HG03025 (cell line): ENCODE results near the gene CDC42EP4.

ENCODE experiments used
- ATAC-seq: cut with Tn5 transposase; IDR thresholded peaks from one replicate; pipeline ENCODE4 v1.9.1; 2021; ENCODE audit warnings: mild to moderate bottlenecking, moderate library complexity; ENCODE audit not compliant: unreplicated experiment, low FRiP score

CDC42EP4 gene, protein sequence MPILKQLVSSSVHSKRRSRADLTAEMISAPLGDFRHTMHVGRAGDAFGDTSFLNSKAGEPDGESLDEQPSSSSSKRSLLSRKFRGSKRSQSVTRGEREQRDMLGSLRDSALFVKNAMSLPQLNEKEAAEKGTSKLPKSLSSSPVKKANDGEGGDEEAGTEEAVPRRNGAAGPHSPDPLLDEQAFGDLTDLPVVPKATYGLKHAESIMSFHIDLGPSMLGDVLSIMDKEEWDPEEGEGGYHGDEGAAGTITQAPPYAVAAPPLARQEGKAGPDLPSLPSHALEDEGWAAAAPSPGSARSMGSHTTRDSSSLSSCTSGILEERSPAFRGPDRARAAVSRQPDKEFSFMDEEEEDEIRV

DNA sequence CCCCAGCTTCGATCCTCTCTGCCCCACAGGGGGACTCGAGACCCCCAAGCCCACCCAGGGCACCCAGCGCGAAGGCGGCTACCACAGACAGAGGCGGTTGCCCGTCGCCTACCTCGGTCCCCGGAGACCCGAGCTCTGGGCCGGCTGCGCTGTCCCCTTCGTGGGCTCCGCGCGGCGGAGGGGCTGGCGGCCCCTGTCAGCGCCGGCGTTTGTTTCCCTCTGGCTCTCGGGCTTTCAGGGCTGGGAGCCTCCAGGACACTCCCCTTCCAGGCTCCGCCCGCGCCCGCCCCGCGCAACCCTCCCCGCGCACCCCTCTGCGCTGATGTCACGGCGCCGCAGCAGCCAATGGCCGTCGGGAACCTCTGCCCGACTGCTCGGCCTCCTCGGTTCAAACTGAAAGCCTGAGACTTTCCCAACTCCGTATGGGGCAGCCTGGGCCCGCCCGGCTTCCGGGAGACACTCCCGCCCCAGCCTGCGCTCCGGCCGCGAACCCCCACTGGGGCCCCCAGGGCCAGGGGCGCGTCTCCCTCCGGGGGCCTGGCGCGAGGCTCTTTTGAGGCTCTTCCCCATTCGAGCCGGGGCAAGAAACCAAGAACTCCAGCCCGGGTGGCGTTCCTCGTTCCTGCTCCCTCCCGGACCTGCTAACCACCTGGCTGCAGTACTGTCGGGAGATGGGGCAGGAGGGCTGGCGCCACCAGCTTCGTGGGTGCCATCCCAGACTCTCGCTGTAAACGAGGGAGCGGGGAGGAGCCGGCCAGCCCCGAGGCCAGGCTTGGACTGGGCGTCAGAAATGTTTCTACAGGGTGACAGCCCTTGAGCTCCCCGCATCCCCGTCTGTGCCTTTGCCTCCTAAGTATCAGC is at the start of gene CDC42EP4:
Gene CDC42EP4 (minus strand): TSS at position 221 of the 861 bp plus-strand sequence. CDS start 25,501 bp downstream, outside the sequence.
- peak; percentile 83 for ATAC-seq

GRCh38 chr17:73360961-73361761 is 49.4 kb upstream of the CDC42EP4 start:
- ATAC-seq = no peak

- ATAC-seq = no peak
These were observed 48.2 kb upstream of the CDC42EP4 start for GRCh38 chr17:73359987-73360410.

DNA sequence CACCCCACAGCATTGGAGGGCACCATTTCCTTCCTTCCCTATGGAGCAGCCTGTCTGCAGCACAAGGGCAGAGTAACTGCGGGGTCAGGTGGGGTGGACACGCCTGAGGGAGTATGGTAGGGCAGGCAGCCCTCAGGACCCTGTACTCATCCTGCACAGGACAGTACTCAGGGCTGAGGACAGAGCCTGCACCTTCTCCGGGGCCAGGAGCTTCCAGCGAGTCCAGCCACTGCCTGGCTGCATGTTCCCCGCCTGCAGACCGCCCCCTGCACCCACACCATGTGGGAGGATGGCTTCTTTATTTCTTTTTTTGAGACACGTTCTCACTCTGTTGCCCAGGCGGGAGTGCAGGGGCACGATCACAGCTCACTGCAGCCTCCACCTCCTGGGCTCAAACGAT is 47.6 kb upstream of the CDC42EP4 start:
- no peak for ATAC-seq

DNA sequence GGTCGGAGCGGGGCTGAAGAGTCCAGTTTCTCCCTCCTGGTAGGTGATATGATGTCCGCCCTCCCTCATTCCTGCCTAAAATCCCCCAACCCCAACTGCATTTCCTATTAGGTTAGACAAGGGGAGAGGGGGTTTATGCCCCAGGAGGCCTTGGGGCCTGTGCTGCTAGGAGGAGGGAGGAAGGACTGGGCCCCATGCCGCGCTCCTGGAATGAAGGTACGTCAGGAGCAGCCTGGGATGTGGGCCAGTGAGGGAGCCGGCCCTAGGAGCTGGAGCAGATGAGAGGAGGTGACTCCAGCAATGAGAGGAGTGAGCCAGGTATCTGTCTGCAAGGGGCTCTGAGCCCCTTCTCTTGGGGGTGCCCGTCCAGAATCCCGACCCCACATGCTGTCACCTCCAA is 46.9 kb upstream of the CDC42EP4 start:
- ATAC-seq = no peak

DNA sequence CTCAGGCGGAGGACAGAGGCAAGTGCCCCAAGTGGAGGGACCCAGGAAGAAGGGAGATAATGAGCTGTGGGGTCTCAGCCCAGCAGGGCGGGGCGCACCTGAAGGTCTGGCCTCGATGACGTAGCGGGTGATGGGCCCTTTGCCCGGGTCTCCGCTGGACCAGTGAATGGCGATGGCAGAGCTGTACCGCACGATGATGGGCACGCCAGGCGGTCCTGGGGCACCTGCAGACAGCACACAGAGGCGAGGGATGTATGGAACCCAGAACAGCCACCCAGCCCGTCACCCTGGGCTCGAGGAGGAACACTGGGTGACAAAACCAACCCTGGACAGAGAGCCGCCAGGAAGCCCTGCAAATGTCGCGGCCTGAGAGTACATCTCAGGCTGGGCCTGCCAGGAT is 46.2 kb upstream of the CDC42EP4 start:
- no peak for ATAC-seq

DNA sequence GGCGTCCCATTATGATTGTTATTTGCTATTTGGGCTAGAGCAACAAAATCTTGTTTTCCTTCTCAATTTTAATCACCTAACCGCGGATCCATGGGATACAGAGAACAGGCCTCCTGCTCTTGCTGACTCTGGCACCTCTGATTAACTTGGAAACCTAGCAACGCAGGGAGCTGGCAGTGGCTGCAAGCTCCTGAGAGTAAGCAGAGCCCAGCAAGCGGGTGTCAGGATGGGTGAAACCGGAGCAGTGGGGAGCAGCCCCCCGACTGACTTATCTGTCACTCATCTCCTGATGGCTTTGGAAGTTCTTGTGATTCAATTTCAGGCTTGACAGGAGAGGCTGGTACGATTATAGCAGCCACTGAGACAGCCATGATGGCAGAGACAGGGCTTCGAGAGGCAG is 45.5 kb upstream of the CDC42EP4 start:
- no peak for ATAC-seq

- no peak for ATAC-seq
These were observed 44.9 kb upstream of the CDC42EP4 start for GRCh38 chr17:73356561-73357170.

GRCh38 chr17:73354423-73355284 is 42.9 kb upstream of the CDC42EP4 start:
- ATAC-seq = no peak

- no peak for ATAC-seq
These were observed 40.5 kb upstream of the CDC42EP4 start for GRCh38 chr17:73352261-73352660.

GRCh38 chr17:73351764-73352163 is 40.0 kb upstream of the CDC42EP4 start:
- no peak for ATAC-seq

DNA sequence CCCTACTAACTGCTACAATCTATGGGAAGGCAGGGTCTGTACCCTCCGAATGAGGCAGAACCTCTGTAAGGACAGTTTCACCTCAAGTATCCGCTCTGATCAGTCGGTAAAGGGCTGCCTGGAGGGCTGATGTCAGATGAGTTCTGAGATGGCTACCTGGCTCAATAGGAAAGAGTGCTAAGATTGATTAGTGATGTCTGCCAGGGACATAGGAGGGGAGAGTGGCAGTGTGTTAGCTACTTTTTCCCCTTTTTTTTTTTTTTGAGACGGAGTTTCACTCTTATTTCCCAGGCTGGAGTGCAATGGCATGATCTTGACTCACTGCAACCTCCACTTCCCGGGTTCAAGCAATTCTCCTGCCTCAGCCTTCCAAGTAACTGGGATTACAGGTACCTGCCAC is 39.1 kb upstream of the CDC42EP4 start:
- ATAC-seq = no peak

- ATAC-seq = no peak
These were observed 37.8 kb upstream of the CDC42EP4 start for GRCh38 chr17:73349647-73350046.

- no peak for ATAC-seq
These were observed 37.3 kb upstream of the CDC42EP4 start for GRCh38 chr17:73349138-73349537.

DNA sequence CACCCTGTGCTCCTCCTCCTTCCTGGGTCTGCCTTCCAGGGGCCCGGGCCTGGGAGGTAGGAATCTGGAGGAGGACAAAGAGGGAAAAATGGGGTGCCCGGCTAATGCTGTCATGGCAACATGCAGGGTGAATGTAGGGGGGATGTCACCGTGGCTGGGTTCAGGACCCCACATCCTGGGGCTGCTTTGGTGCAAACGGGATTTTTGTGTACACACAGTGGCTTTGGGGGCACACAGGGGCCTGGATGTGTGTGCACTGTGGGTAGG is 37.0 kb upstream of the CDC42EP4 start:
- no peak for ATAC-seq

DNA sequence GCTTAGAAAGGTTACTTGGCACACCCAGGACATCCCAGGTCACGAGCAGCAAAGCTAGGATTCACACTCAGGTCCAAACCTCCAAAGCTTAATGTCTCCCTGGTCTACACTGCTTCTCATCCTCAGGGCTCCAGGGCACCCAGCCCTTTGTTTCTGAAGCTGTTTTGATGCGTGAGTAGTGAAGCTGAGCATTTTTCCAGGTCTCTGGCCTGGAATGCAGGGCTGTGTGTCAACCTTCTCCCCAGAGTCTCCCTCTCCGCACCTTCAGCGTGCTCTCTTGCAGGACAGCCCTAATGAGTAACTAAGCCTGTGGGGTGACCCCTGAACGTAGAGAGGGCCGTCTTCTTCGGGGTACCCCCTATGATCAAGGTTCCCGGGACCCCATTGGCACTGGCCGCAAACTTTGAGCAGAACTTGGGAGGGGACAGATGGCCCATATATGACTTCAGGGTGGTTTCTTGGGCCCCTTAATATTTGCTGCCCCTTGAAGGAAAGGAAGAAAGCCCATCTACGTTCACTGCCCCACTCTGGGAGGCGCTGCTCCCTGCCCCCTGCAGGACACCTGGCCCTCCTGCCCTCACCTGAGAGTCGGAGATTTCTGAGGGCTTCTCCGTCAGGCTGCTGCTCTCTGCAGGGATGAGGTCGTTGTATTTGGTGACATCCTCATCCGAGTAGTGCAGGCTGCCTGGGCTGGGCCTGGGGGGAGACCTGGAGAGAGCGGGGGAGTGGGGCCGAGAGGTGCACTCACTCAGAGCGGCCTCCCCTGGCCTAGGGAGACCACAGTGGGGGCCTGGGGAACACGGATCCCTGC is 36.4 kb upstream of the CDC42EP4 start:
- ATAC-seq = no peak

DNA sequence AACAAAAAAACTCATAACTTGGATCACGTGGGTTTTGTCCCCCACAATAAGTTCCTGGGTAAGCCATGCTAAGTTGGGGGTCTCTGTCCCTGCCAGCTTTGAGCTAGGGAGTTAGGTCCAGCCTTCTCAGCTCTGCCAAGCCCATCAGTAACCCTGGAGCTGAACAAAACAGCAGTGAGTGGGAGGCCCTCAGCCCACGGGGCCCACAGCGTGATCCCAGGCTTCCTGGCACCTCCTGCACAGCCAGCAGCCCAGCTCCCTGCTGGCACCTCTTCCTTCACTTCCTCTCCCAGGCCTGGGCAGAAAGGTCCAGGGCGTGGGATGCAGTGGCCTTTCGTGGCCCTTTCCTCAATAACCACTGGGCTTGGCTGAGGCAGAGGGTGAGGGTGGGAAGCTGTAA is 35.5 kb upstream of the CDC42EP4 start:
- no peak for ATAC-seq

DNA sequence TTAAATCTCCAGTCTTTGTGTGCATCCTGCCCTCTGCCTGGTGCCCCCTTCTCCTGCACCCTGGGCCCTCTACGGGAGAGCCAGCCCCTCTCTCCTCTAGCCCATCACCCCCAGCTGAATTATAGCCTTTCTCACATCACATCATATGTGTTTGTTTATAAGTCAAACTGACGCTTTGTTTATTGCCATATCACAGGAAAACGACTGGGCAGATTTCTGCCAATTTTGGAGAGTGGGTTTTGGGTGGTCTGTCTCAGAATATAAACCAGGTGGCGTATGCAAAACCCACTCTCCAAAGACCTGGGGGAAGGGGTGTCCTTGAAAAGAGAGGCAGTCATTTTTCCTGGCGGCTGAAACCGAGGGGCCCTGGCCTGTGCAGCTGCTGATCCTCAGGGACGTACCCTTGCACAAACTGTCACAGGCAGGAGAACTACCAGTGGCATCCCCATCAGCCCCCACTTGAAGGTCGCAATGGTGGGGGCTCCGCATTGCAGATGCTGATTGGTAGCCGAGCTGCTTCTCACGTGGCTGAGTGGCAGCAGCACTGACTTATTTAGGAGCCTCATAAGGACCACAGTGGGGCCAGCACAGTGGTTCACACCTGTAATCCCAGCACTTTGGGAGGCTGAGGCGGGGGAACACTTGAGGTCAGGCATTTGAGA is 34.8 kb upstream of the CDC42EP4 start:
- no peak for ATAC-seq
